ENCODE results near the gene FAAH. TPM values are rescaled to one million over a fixed set of nuclear protein-coding genes. Genes with fewer than 3 reads are reported as not detected.

Gene FAAH
- polyA plus RNA-seq, 3 donors, result 11.5 to 47.1 (median 11.5) TPM

GRCh38 chr1:46444466-46444865, 50.3 kb downstream of the FAAH start:
- Histone ChIP-seq H3K9me3 (replicated peaks in 1 of 2; ENCODE audit: control insufficient read depth in 1 of 2, insufficient read depth in 1 of 2, low read length in 2 of 2) (peaks cover 0 to 16% of the 10 kb centered on the region in 2 donors), H3K79me2 (ENCODE audit: insufficient read depth, low read length) (no peaks in the 10 kb centered on the region), H3K27ac (ENCODE audit: low read depth in 1 of 2, low read length in 2 of 2) (no peak overlapping the region), H3K27me3 (ENCODE audit: control insufficient read depth in 2 of 2, insufficient read depth in 2 of 2, low read length in 2 of 2) (peaks cover 29 to 33% of the 10 kb centered on the region in 2 donors), H3K4me1 (ENCODE audit: control insufficient read depth in 1 of 2, insufficient read depth in 2 of 2, low read length in 2 of 2) (peaks cover 22 to 26% of the 10 kb centered on the region in 2 donors), H2AFZ (ENCODE audit: insufficient read depth, low read depth, low read length, poor library complexity, severe bottlenecking) (no peak overlapping the region), H3K4me3 (replicated peaks in 1 of 3; ENCODE audit: low read depth in 2 of 3, low read length in 3 of 3) (no peak overlapping the region), H3K4me2 (replicated peaks; ENCODE audit: extremely low read depth, low read length, poor library complexity, severe bottlenecking) (no peak overlapping the region), H3K9ac (ENCODE audit: insufficient read depth, low read length, poor library complexity, severe bottlenecking) (no peak overlapping the region), H3K36me3 (replicated peaks in 1 of 2; ENCODE audit: control insufficient read depth in 1 of 2, insufficient read depth in 2 of 2, low read length in 2 of 2) (no peaks in the 10 kb centered on the region), H4K20me1 (ENCODE audit: insufficient read depth, low read length) (no peaks in the 10 kb centered on the region)
- 100% methylated on average over 2 of the region's 3 CpGs for WGBS (ENCODE audit: insufficient coverage)
- no peak for DNase-seq
- Mint-ChIP-seq H3K4me1 (peaks cover 31% of the 10 kb centered on the region), H3K9me3 (peaks cover 0 to 16% (median 5%) of the 10 kb centered on the region in 7 donors), H3K27me3 (ENCODE audit: low read depth in 3 of 3) (peaks cover 34 to 49% (median 40%) of the 10 kb centered on the region in 3 donors), H3K27ac (peak overlapping the region in 1 of 7 donors; percentile 7), H3K36me3 (peaks cover 4 to 8% of the 10 kb centered on the region in 2 donors), H3K4me3 (no peak overlapping the region)
- intact Hi-C loops (cut with micrococcal nuclease), result loop anchor here in 1 of 2 donors (2.0 kb wide), 1 partner anchor 84 kb away; no protein-coding TSS in a partner anchor
- no peak for TF ChIP-seq CTCF (IDR thresholded peaks at IDR 0.05)

GRCh38 chr1:46445773-46446256, 51.7 kb downstream of the FAAH start:
- peak overlapping the region in 1 of 2 donors; percentile 83 for H3K4me3 Mint-ChIP-seq
- Histone ChIP-seq H3K27me3 (ENCODE audit: control insufficient read depth in 2 of 2, insufficient read depth in 2 of 2, low read length in 2 of 2) (peaks cover 37 to 46% of the 10 kb centered on the region in 2 donors), H2AFZ (ENCODE audit: insufficient read depth, low read depth, low read length, poor library complexity, severe bottlenecking) (no peak overlapping the region), H3K9ac (ENCODE audit: insufficient read depth, low read length, poor library complexity, severe bottlenecking) (no peak overlapping the region), H3K4me1 (ENCODE audit: control insufficient read depth in 1 of 2, insufficient read depth in 2 of 2, low read length in 2 of 2) (peaks cover 22 to 26% of the 10 kb centered on the region in 2 donors), H3K4me2 (replicated peaks; ENCODE audit: extremely low read depth, low read length, poor library complexity, severe bottlenecking) (no peak overlapping the region), H3K27ac (ENCODE audit: low read depth in 1 of 2, low read length in 2 of 2) (no peak overlapping the region), H3K9me3 (replicated peaks in 1 of 2; ENCODE audit: control insufficient read depth in 1 of 2, insufficient read depth in 1 of 2, low read length in 2 of 2) (peaks cover 0 to 17% of the 10 kb centered on the region in 2 donors), H3K4me3 (replicated peaks in 1 of 3; ENCODE audit: low read depth in 2 of 3, low read length in 3 of 3) (no peak overlapping the region), H3K36me3 (replicated peaks in 1 of 2; ENCODE audit: control insufficient read depth in 1 of 2, insufficient read depth in 2 of 2, low read length in 2 of 2) (no peaks in the 10 kb centered on the region), H3K79me2 (ENCODE audit: insufficient read depth, low read length) (no peaks in the 10 kb centered on the region), H4K20me1 (ENCODE audit: insufficient read depth, low read length) (no peaks in the 10 kb centered on the region)
- no peak for TF ChIP-seq CTCF (IDR thresholded peaks at IDR 0.05)
- peaks cover 0 to 14% (median 5%) of the 10 kb centered on the region in 7 donors for H3K9me3 Mint-ChIP-seq
- no peak for DNase-seq
- H3K36me3 Mint-ChIP-seq, result peaks cover 4 to 9% of the 10 kb centered on the region in 2 donors
- intact Hi-C loops (cut with micrococcal nuclease), result loop anchor here (2.0 kb wide), 2 partner anchors 81 to 83 kb away; no protein-coding TSS in a partner anchor
- H3K27me3 Mint-ChIP-seq (ENCODE audit: low read depth in 3 of 3), result peaks cover 42 to 62% (median 54%) of the 10 kb centered on the region in 3 donors
- WGBS (ENCODE audit: insufficient coverage), result 71% methylated on average over 2 of the region's 3 CpGs
- H3K4me1 Mint-ChIP-seq, result peaks cover 31% of the 10 kb centered on the region
- no peak overlapping the region for H3K27ac Mint-ChIP-seq

All from CD14-positive monocyte (primary cell).